ENCODE measurements around the gene NDUFA7.
"Not testable (repeated sequence)": the region's sequence is repeated elsewhere in the genome, so short reads cannot be mapped to it uniquely, and the experiment has no call there.

NDUFA7 gene

DNA sequence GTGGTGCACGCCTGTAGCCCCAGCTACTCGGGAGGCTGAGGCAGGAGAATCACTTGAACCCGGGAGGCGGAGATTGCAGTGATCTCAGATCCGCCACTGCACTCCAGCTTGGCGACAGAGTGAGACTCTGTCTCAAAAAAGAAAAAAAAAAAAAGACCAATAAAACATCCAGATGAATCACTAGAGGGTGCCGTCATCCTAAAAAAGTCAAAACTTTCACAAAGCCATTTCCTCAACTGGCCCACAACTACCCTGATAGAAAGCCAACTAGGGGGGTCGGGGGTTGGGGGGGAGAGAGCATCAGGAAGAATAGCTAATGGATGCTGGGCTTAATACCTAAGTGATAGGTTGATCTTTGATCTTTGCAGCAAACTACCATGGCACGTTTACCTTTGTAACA, 2.3 kb downstream of the NDUFA7 start:
- not testable (repeated sequence) for DNase-seq

DNA sequence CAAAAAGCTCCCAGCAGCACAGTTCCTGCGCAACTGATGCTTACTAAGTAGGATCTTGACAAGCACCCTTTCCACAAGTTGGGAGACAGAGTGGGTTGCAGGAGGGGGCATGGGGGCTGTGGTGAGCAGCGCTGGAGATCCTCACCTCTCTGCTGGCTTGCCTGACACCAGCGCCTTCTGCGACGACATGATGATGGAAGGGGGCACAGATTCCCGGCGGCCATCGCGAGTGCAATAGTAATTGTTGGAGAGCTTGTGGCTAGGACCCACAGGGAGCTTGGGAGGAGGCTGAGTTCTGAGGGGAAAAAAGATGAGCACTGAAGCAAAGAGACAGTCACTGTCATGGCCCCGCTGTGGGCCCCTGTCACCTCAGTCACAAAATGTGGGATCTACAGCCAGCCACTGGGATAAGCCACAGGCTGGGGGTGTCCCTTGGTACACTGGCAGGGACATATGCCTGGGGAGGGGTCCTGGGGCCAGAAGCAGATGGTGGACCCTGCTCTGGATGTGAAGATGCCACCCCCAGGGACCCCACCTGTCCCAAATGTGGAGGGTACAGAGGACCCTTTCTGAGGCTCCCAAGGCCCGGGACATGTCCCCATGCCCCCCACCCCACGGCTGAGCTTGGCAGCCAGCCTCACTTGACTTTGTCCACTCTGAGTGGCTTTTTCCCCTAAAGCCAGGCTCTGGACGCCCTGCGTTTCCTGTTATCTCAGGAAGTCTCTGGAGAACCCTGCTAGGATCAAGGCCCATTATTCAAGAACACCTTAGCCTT, 4.6 kb downstream of the NDUFA7 start:
- DNase-seq = no peak

- not testable (repeated sequence) for DNase-seq
Measured at GRCh38 chr19:8314981-8315640, 6.1 kb downstream of the NDUFA7 start.

DNA sequence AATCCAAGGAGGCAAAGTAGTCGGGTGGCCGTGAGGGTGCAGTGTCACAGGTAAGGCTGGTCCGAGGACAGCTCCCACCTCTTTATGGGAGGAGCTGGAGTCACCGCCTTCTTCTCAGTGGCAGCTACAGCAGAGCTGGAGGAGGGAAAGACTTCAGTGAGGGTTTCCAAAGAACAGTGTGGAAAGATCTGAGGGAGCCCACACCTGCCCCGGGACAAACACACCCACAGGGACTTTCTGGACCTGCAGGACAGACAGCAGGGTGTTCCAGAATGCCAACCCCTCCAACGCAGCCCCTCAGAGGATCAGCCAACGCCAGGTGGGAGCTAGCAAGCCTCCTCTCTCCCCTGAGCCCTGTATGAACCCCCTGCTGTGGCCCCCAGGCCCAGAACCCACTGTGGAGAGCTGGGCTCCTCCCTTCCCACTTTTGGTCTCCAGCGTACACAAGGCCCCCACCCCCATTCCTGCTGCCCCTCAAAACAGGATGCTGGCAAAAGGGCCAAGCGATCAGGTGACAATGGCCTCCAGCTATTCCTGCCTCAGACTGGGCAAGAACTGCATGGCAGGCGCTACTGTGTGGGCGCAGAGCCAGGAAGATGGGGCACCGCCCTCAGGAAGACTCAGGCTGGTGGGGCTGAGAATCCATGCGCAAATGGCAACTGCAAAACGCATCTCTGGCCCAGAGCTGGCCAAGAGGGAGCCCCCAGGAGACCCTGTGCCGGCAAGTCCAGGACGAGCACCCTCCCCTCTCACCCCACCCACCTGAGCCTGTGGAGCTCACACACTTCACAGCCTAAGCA, 9.5 kb downstream of the NDUFA7 start:
- DNase-seq = no peak

GRCh38 chr19:8310342-8311055, 10.7 kb downstream of the NDUFA7 start:
- no peak for DNase-seq

GRCh38 chr19:8308891-8309291, 12.3 kb downstream of the NDUFA7 start:
- no peak for DNase-seq

GRCh38 chr19:8307965-8308866, 13.0 kb downstream of the NDUFA7 start, which contains the start of gene CD320:
CD320 (minus strand) TSS chr19:8308358; CDS start chr19:8308290, 68 bp downstream.
- DNase-seq = peak; percentile 88 to 96 (median 94)

DNA sequence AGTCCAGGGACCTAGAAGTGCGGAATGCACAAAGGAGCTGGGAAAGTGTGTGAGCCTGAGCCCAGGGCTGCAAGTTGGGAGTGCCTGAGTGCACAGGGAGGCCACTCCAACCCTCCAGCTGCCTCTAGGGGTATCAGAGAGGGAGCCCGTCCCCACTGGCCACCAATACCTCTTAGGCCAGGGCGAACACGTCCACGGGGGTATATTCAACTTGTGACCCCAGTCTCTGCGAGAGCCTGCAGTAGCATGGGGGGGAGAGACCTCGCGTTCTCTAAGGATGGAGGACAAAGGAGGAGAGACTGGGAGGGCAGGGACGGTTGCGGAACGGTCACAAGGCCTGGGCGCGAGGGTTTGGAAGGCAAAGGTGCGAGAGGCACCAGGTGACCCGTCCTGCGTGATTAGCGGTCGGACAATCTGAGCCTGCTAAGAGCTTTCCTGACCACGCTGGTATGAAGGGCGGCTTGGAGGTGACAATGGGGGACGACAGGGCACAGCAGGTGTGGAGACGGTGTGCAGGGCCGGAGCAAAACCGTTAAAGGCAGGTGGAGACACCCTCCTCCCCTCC, 13.7 kb downstream of the NDUFA7 start:
- no peak for DNase-seq

DNA sequence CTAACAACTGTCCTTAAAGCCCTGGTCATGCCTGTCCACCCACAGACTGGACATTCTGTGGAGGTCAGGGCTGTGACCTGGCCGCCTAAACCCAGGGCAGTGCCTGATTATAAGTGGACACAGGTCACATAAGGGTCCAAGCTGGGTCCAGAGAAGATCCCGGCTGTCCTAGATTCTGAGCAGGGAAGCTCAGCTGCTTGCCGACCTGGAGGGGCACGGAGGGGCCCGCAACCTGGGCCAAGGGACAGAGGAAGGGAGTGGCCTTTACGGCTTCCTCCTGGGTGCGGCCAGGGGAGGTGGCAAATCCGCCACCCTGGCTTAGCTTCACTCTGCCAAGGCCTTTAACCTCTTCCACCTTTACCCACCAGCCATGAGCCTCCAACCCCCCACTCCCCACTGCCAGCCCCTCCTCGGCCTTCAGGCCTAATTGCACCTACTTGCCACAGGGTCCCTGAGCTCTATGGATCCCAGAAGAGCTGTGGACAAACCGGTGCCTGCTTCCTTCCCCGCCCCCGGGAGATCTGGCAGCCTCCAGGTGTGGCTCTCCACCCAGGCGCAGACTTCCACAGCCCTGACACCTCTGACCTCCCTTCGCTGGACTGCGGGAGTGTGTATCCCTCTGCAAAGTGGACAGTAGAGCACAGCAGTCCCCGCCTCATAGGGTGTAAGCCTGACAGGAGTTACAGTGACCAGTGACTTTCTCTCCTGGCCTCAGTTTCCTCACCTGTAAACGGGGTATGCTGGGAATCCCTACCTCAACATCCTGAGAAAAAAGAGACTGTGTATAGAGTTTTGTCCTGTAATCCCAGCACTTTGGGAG, 14.7 kb downstream of the NDUFA7 start:
- no peak for DNase-seq

GRCh38 chr19:8305798-8306197, 15.4 kb downstream of the NDUFA7 start:
- no peak for DNase-seq

DNA sequence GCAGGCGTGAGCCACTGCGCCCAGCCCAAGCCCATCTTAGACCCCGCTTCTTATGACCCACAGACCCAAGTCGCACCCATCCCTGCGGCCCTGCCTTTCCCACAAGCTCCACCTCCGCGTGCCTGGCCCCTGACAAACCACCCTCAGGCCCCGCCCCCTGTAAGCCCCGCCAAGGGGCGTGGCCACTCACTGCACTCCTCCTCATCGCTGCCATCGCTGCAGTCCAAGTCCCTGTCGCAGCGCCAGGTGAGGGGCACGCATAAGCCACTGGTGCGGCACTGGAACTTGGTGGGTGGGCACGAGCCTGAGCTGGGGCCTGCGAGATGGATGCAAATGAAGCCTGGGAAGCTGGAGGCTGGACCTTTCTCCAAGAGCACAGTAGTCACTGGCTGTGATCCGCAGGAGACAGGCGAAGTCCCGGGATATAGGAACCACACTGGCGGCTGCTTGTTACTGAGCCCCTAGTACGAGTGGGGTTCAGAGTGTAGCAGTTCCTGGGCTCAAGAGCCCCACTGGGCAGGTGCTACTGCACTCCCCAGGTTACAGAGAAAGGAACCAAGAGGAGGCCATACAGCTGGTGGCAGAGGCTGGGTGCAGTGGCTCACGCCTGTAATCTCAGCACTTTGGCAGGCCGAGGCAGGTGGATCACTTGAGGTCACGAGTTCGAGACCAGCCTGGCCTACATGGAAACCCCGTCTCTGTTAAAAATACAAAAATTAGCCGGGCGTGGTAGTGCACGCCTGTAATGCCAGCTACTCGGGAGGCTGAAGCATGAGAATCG, 16.1 kb downstream of the NDUFA7 start:
- DNase-seq = no peak

- no peak for DNase-seq
Measured at GRCh38 chr19:8302734-8303133, 18.4 kb downstream of the NDUFA7 start.

DNA sequence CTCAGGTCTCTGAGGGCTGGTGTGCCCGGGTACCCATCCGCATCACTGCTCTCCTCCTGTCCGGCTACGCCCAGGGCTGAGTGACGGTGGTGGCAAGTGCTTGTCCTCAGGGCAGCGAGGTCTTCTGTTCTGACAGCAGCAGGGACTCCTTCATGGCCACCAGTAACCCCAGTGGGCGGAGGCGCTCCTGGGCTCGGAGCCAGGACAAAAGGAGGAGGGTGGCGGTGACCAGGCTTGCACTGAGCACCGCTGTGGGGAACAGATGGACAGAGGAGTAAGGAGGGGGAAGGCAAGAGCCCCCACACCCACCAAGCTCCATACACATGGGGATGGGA, 18.9 kb downstream of the NDUFA7 start:
- DNase-seq = peak in 3 of 4 experiments; percentile 40 to 68 (median 47)

DNA sequence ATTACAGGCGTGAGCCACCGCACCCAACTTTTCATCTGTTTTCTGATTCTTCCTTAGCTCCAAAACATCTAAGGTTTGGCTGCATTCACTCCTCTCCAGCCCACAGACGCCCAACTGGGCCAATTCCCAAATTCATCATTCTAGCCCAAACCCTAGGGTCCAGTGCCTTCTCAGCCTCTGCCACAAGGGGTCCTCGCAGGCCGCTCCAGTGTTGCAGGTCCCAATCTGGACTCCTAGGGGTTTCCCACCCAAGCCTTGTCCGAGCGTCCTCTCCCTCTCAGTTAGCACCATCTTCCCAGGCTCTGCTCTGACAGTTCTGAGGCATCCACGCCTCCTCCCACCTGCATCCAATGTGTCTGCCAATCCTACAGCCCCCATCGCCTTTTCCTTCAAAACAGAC, 29.8 kb downstream of the NDUFA7 start:
- DNase-seq = not testable (repeated sequence)

DNA sequence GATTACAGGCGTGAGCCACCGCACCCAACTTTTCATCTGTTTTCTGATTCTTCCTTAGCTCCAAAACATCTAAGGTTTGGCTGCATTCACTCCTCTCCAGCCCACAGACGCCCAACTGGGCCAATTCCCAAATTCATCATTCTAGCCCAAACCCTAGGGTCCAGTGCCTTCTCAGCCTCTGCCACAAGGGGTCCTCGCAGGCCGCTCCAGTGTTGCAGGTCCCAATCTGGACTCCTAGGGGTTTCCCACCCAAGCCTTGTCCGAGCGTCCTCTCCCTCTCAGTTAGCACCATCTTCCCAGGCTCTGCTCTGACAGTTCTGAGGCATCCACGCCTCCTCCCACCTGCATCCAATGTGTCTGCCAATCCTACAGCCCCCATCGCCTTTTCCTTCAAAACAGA, 44.7 kb downstream of the NDUFA7 start:
- not testable (repeated sequence) for DNase-seq

DNA sequence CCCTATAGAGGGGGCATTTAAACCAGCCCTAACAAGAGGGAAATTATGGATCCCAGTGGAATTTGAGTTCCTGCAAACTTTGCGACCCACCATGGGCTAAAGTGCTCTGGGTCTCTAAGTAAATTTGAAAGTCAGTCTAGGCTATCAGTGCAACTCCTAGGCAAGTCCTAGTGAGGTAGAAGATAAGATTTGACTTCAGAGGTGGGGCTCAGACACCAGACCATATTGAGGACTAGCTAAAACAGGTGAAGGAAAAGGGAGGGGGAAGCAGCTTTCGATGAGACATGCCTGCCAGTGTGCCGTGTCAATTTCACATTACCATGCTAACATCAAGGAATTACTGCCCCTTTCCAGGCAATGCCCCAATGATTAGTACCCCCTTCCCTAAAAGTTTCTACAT, 51.5 kb downstream of the NDUFA7 start:
- DNase-seq = no peak

- DNase-seq = no peak
Measured at GRCh38 chr19:8265872-8266271, 55.3 kb downstream of the NDUFA7 start.

- not testable (repeated sequence) for DNase-seq
Measured at GRCh38 chr19:8264248-8264647, 56.9 kb downstream of the NDUFA7 start.

- no peak for DNase-seq
Measured at GRCh38 chr19:8262431-8262830, 58.7 kb downstream of the NDUFA7 start.

- DNase-seq = no peak
Measured at GRCh38 chr19:8261881-8262280, 59.3 kb downstream of the NDUFA7 start.

Data from suppressor macrophage (primary cell).